Keratinocyte (primary cell): Measurements from ENCODE around the gene ANKS6. TPM values are rescaled to one million over a fixed set of nuclear protein-coding genes. Genes with fewer than 3 reads are reported as not detected.

Experiments used
- DNase-seq: peaks from one replicate; pipeline ENCODE4 v3.0.0-alpha.2; 2011; ENCODE audit warnings: low read depth, missing footprints, low spot score
- FAIRE-seq: peaks from 2 replicates; lab custom pipeline; 2011; peaks lifted over from hg19 to GRCh38; lab: Jason Lieb, UNC
- H2AFZ ChIP-seq: 2 replicates; pipeline ENCODE4 v1.6.0; 2012; ENCODE audit warnings: low read length, control low read depth, inconsistent platforms; ENCODE audit not compliant: control insufficient read depth
- H3K27ac ChIP-seq: 2 replicates; pipeline ENCODE4 v1.5.1; 2011; ENCODE audit warnings: low read length; ENCODE audit not compliant: control insufficient read depth, insufficient read depth
- H3K27me3 ChIP-seq: 3 replicates; pipeline ENCODE4 v1.6.0; 2011; ENCODE audit warnings: low read length; ENCODE audit not compliant: control insufficient read depth, insufficient read depth; ENCODE audit errors: extremely low read depth
- H3K36me3 ChIP-seq, 2 experiments: 2 replicates in 1 of 2; 3 replicates in 1 of 2; pipeline ENCODE4 v1.5.1; 2011; ENCODE audit warnings: low read length in 2 of 2, mild to moderate bottlenecking in 1 of 2; ENCODE audit not compliant: control insufficient read depth in 2 of 2, insufficient read depth in 2 of 2; ENCODE audit errors: extremely low read depth in 1 of 2
- H3K4me1 ChIP-seq: 3 replicates; pipeline ENCODE4 v1.5.1; 2011; ENCODE audit warnings: low read length; ENCODE audit not compliant: control insufficient read depth, insufficient read depth; ENCODE audit errors: extremely low read depth
- H3K4me2 ChIP-seq: 3 replicates; pipeline ENCODE4 v1.6.0; 2011; ENCODE audit warnings: low read depth, low read length; ENCODE audit not compliant: control insufficient read depth, insufficient read depth; ENCODE audit errors: extremely low read depth
- H3K4me3 ChIP-seq, 3 experiments: fragments of 200-600 bp in 1 of 3; sonication (generic) in 1 of 3; 2 replicates in 2 of 3; 3 replicates in 1 of 3; pipeline ENCODE4 v1.5.1; 2011 to 2016; ENCODE audit warnings: low read length in 3 of 3, mild to moderate bottlenecking in 3 of 3, control low read depth in 2 of 3, inconsistent platforms in 1 of 3, low read depth in 1 of 3, mixed read lengths in 1 of 3, mixed run types in 1 of 3, moderate library complexity in 1 of 3; ENCODE audit not compliant: control insufficient read depth in 2 of 3, insufficient read depth in 2 of 3; ENCODE audit errors: extremely low read depth in 1 of 3
- H3K79me2 ChIP-seq: 2 replicates; pipeline ENCODE4 v1.6.0; 2012; ENCODE audit warnings: low read length; ENCODE audit not compliant: control insufficient read depth, insufficient read depth
- H3K9ac ChIP-seq: 3 replicates; pipeline ENCODE4 v1.6.0; 2011; ENCODE audit warnings: low read length; ENCODE audit not compliant: control insufficient read depth, insufficient read depth; ENCODE audit errors: extremely low read depth
- H3K9me1 ChIP-seq: 3 replicates; pipeline ENCODE4 v1.6.0; 2011; ENCODE audit warnings: low read length; ENCODE audit not compliant: control insufficient read depth, insufficient read depth; ENCODE audit errors: extremely low read depth
- H3K9me3 ChIP-seq: 2 replicates; pipeline ENCODE4 v1.5.1; 2012; ENCODE audit warnings: low read depth, low read length; ENCODE audit not compliant: control insufficient read depth
- H4K20me1 ChIP-seq: 3 replicates; pipeline ENCODE4 v1.6.0; 2011; ENCODE audit warnings: low read length; ENCODE audit not compliant: control insufficient read depth, insufficient read depth; ENCODE audit errors: extremely low read depth
- EZH2 ChIP-seq: IDR thresholded peaks from one replicate; pipeline ENCODE4 v1.6.1; 2012; ENCODE audit warnings: inconsistent platforms, mild to moderate bottlenecking, low read length, moderate library complexity
- dilution Hi-C: fragments of 300-500 bp; cut with MboI; formaldehyde crosslinking; loops from one replicate; pipeline ENCODE4 v1.7.0; 2020; ENCODE audit warnings: low sequenced_read_pairs; ENCODE audit not compliant: extremely low pct_ligation_motif_present
- polyA plus RNA-seq, 5 experiments: library from polyadenylated mRNA; depleted of rRNA in 3 of 5; stranded (reverse) in 3 of 5; stranded (forward) in 1 of 5; unstranded in 1 of 5; fragments of >200 nt; gene quantifications; 1 replicate in 1 of 5; 2 replicates in 3 of 5; 3 replicates in 1 of 5; pipeline versions ENCODE4 v1.2.1 to v1.2.3, GENCODE V29; 2011 to 2012; ENCODE audit warnings: missing spikeins in 2 of 5, low read depth in 1 of 5, low replicate concordance in 1 of 5
- TF ChIP-seq, protein P1 (sequence below), 3 experiments: IDR thresholded peaks in 1 of 3; conservative IDR thresholded peaks in 1 of 3; optimal IDR thresholded peaks in 1 of 3; 2 replicates in 2 of 3; 3 replicates in 1 of 3; pipeline versions ENCODE3 to v1.5.1; 2011; ENCODE audit warnings: low read length in 3 of 3, mild to moderate bottlenecking in 3 of 3, moderate library complexity in 2 of 3, control low read depth in 1 of 3, inconsistent platforms in 1 of 3; ENCODE audit not compliant: insufficient read depth in 2 of 3; ENCODE audit errors: extremely low read depth in 1 of 3

The ANKS6 gene
- polyA plus RNA-seq, 1 donor (not counting 4 experiments of a cell fraction or from before 2014, with no cell fraction given): 13.5 TPM

DNA sequence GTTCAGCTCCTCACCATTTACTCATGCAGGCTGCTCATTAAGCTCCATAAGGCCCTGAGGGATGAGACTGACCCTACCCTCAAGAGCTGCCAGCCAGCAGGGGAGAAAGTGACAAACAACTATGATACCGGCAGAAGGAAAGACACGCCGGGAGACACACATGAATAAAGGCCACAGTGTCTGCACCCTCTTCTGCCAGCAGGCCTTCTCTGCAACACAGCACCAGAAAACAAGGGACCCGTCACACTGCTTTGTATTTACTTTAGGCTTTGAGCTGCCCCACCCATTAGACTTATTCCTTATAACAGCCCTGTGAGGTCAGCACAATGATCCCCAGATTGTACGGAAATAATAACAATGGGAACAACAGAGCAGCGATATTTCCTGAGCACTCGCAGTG lies 94.8 kb downstream of the ANKS6 start:
- Histone ChIP-seq H3K79me2 (no peaks in the 10 kb centered on the region), H3K9me3 (no peaks in the 10 kb centered on the region), H4K20me1 (no peaks in the 10 kb centered on the region), H3K4me2 (no peak overlapping the region), H3K27me3 (peaks cover 28% of the 10 kb centered on the region), H3K36me3 (no peaks in the 10 kb centered on the region), H3K27ac (no peak overlapping the region), H2AFZ (no peak overlapping the region), H3K9me1 (no peaks in the 10 kb centered on the region), H3K4me1 (no peaks in the 10 kb centered on the region), H3K9ac (no peak overlapping the region), H3K4me3 (no peak overlapping the region)
- no peak for DNase-seq
- dilution Hi-C loops: no loop called here
- no peak for FAIRE-seq
- TF ChIP-seq, protein P1, sequence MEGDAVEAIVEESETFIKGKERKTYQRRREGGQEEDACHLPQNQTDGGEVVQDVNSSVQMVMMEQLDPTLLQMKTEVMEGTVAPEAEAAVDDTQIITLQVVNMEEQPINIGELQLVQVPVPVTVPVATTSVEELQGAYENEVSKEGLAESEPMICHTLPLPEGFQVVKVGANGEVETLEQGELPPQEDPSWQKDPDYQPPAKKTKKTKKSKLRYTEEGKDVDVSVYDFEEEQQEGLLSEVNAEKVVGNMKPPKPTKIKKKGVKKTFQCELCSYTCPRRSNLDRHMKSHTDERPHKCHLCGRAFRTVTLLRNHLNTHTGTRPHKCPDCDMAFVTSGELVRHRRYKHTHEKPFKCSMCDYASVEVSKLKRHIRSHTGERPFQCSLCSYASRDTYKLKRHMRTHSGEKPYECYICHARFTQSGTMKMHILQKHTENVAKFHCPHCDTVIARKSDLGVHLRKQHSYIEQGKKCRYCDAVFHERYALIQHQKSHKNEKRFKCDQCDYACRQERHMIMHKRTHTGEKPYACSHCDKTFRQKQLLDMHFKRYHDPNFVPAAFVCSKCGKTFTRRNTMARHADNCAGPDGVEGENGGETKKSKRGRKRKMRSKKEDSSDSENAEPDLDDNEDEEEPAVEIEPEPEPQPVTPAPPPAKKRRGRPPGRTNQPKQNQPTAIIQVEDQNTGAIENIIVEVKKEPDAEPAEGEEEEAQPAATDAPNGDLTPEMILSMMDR (optimal IDR thresholded peaks at IDR 0.05 in 1 of 3, IDR thresholded peaks at IDR 0.05 in 1 of 3, conservative IDR thresholded peaks at IDR 0.05 in 1 of 3; ENCODE audit: extremely low read depth in 1 of 3, insufficient read depth in 2 of 3, low read length in 3 of 3): no peak
- no peak for TF ChIP-seq EZH2

DNA sequence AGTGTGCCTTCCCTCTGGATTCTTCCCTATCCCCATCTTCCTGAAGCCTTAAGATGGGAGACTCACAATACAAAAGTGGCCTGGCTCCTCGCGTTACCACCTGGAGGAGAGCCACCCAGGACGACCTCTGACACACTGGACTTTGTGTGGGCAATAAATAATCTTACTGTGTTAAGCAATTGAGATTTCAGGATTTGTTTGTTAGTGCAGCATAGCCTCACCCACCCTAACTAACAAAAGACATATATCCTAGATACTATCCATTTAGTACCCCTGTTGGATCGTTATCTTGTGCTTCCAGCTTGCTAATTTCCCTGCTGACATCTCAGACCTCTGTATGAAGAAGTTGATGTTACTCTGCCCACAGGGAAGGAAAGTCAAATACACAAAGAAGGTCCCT lies 95.6 kb downstream of the ANKS6 start:
- no peaks in the 10 kb centered on the region for H4K20me1 ChIP-seq
- H3K9me3 ChIP-seq: no peaks in the 10 kb centered on the region
- H3K4me2 ChIP-seq: no peak overlapping the region
- peaks cover 23% of the 10 kb centered on the region for H3K27me3 ChIP-seq
- no peaks in the 10 kb centered on the region for H3K4me1 ChIP-seq
- no peak overlapping the region for H2AFZ ChIP-seq
- H3K79me2 ChIP-seq: no peaks in the 10 kb centered on the region
- dilution Hi-C loops: no loop called here
- H3K27ac ChIP-seq: no peak overlapping the region
- TF ChIP-seq, protein P1 (optimal IDR thresholded peaks at IDR 0.05 in 1 of 3, IDR thresholded peaks at IDR 0.05 in 1 of 3, conservative IDR thresholded peaks at IDR 0.05 in 1 of 3; ENCODE audit: extremely low read depth in 1 of 3, insufficient read depth in 2 of 3, low read length in 3 of 3): no peak
- TF ChIP-seq EZH2: no peak
- DNase-seq: no peak
- H3K4me3 ChIP-seq: no peak overlapping the region
- no peak for FAIRE-seq
- H3K9me1 ChIP-seq: no peaks in the 10 kb centered on the region
- no peak overlapping the region for H3K9ac ChIP-seq
- H3K36me3 ChIP-seq: no peaks in the 10 kb centered on the region
